8988T (cell line): ENCODE results near the gene GJA1.
"Not testable (repeated sequence)": the region's sequence is repeated elsewhere in the genome, so short reads cannot be mapped to it uniquely, and the experiment has no call there.

Experiments used
- DNase-seq: peaks from one replicate; pipeline ENCODE4 v3.0.0; 2011

GJA1 gene

DNA sequence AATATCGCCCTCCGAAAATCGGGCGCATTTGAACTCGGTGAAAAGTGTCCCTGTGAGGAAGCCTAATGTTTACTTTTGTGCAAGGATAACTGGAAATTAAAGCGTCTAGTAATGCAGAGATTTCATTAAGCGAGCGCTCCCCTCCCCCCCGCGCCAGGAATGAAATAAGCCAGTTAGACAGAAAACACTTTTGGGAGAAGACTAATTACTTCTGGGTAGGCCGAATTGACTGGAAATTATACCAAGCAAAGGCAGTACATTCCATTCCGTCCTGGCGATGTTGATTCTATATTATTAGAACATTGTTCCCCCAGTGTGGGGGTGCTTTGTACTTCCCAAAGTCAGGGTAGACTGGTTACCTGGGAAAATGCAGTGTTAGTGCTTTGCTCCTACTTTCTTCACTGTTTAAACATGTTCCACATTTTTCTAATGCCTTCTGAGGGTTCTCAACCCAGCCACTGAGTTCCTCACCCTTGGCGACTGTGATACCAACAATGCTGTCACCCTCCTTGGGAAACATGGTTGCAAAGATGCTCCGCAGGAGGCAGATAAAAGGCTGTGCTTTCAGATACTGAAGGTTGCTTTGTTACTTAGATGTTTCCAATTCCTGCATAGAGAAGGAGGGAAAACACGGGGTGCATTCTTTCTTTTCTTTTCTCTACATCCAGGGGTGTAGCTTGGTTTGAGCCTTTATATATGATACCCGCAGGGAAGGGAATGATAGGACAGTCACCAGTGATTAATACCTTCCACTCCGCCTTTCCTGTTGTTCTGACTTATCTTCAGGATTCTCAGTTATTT lies 2.6 kb downstream of the GJA1 start:
- DNase-seq: no peak

DNA sequence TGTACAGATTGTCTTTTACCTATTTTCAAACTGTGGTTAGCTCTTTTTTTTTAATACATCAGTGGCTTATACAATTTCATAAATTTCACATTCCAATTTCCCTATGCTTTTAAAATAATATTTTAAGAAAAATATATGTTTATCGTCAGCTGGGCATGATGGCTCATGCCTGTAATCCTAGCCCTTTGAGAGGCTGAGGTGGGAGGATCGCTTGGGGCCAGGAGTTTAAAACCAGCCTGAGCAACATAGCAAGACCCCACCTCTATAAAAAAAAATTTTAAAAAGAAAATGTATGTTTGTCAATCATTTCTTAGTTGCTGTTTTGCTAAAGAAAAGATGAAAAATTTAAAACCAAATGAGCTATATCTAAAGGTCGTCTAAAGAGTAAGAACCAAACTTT lies 3.4 kb downstream of the GJA1 start:
- DNase-seq: no peak

DNA sequence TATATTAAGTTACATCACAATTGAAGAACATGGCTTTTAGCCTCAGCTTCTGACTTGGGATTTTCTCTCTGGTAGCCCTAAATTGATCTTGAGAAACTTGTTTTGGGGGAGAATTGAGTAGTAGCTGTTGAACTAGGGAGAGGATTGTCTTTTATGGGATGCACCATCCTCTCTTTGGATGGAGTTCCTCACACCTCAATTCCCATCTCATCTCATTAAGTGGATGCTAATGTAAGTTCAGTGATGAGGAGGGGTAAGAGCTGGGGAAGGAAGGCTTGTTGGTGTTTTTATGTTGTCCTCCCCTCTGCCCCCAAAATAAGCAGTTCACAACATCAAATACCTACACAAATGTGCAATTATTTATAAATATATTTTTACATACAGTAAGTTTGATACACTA lies 4.0 kb downstream of the GJA1 start:
- DNase-seq: no peak

DNA sequence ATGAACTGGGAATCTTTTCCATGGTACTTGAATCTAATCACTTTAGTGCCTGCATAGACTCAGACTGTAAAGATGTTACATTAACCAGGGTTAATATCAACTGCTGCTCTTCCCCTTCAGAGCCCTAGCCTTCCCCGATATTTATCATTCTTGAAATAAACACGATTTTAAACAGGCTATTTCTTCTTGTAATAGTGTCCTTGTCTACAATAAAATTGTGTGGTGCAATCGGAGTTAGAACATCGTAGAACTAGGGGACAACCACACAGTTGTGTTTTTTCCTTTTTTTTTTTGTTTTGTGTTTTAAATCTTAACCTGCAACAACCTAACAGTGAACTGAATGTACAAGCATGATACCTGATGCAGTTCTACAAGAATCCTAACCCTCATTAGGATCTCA lies 4.5 kb downstream of the GJA1 start:
- DNase-seq: no peak

DNA sequence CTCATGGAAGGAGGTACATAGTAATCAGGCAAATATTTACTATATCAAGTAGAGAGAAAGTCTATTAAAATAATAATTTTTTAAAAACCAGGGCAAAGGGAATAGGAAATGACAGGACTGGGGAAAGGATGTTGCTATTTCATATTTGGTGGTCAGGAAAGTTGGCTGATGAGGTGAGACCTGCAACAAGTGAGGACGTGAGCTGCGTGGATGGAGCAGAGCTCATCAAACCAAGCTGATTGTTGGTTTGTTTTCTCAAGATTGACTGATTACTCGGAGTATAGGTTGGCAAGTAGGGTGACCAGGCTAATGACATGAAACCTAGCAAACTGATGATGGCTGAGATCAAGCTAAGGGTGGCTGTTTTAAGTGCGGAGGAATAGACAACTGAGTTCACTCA lies 6.0 kb downstream of the GJA1 start:
- DNase-seq: no peak

DNA sequence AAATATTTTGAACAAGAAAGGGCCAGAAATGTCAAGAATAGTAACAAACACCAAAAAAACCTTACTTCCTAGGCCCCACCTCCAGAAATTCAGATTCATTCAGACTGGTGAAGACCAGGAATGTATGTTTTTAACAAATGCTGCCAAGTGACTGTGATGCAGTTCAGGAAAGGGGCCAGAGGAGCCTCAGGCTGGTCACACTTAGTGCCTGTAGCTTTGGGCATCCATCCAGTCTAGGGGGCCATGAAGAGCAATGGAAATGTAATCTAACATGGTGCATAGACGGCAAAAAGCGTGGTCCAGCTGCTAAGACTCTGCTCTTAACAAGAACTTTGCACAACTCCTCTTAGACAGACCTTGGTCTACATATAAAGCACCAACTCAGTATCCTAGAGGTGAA lies 7.1 kb downstream of the GJA1 start:
- no peak for DNase-seq

DNA sequence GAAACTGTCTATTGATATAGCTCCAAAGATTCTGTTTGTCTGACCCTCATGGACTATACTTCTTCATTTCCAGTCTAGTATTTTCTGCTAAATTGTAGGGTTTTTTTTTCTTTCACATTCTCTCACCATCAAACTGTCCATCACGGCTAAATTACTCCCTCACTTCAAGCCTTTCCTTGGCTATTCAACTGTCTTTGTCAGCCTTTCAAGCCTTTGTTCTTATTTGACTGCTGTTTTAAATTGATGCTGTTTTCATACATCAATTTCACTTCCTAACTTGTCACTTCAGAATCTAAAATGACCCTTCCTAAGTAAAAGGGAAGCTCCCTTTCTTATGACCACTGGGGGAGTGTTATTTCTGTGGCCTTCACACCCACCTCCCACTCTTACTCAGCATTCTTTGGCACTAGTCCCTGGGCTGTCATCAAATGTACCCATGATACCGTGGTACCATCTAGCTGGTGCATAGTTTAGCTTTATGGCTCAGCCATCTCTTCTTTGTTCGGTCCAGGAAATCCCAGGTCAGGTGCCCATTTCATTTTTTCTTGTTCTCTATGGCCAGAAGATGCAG lies 8.6 kb downstream of the GJA1 start:
- DNase-seq: no peak

DNA sequence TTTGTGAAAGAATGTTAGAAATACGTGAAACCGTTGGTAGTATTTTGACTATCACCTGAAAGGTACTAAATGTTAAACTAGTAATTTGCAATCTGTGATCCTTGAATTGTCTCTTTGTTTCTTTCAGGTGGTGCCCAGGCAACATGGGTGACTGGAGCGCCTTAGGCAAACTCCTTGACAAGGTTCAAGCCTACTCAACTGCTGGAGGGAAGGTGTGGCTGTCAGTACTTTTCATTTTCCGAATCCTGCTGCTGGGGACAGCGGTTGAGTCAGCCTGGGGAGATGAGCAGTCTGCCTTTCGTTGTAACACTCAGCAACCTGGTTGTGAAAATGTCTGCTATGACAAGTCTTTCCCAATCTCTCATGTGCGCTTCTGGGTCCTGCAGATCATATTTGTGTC lies 11.3 kb downstream of the GJA1 start:
- not testable (repeated sequence) for DNase-seq

DNA sequence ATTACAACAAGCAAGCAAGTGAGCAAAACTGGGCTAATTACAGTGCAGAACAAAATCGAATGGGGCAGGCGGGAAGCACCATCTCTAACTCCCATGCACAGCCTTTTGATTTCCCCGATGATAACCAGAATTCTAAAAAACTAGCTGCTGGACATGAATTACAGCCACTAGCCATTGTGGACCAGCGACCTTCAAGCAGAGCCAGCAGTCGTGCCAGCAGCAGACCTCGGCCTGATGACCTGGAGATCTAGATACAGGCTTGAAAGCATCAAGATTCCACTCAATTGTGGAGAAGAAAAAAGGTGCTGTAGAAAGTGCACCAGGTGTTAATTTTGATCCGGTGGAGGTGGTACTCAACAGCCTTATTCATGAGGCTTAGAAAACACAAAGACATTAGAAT lies 12.3 kb downstream of the GJA1 start:
- not testable (repeated sequence) for DNase-seq

DNA sequence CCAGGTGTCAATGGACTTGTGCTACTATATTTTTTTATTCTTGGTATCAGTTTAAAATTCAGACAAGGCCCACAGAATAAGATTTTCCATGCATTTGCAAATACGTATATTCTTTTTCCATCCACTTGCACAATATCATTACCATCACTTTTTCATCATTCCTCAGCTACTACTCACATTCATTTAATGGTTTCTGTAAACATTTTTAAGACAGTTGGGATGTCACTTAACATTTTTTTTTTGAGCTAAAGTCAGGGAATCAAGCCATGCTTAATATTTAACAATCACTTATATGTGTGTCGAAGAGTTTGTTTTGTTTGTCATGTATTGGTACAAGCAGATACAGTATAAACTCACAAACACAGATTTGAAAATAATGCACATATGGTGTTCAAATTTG lies 13.1 kb downstream of the GJA1 start:
- not testable (repeated sequence) for DNase-seq

DNA sequence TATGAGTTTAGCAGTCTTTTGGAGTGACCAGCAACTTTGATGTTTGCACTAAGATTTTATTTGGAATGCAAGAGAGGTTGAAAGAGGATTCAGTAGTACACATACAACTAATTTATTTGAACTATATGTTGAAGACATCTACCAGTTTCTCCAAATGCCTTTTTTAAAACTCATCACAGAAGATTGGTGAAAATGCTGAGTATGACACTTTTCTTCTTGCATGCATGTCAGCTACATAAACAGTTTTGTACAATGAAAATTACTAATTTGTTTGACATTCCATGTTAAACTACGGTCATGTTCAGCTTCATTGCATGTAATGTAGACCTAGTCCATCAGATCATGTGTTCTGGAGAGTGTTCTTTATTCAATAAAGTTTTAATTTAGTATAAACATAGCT lies 13.9 kb downstream of the GJA1 start:
- no peak for DNase-seq

DNA sequence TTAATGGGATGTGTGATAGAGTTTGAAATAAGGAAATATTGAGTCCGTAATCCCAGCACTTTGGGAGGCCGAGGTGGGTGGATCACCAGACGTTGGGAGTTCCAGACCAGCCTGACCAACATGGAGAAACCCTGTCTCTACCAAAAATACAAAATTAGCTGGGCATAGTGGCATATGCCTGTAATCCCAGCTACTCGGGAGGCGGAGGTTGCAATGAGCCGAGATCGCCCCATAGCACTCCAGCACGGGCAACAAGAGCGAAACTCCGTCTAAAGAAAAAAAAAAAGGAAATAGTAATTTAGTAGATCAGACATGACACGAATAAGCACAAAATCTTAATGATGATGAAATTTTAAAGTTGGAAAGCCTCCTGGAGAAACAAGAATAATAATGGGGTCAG lies 14.8 kb downstream of the GJA1 start:
- no peak for DNase-seq

DNA sequence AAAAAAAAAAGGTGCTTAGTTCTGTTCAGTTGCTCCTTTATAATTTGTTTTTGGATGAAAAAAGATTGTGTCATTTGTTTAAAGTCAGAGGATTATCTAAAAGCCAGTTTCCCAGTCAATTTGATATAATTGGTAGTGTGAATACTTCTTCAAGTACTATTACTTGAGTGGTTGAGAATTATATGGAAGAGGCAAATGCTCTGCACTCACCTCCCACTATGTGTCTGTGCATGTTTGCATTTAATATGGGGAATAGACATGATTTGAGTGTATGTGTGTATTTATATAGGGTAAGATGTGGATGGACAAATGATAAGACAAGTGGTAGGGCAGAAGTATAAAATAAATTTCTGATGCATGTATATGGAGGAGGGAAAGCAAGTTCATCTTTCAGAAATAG lies 15.8 kb downstream of the GJA1 start:
- no peak for DNase-seq

DNA sequence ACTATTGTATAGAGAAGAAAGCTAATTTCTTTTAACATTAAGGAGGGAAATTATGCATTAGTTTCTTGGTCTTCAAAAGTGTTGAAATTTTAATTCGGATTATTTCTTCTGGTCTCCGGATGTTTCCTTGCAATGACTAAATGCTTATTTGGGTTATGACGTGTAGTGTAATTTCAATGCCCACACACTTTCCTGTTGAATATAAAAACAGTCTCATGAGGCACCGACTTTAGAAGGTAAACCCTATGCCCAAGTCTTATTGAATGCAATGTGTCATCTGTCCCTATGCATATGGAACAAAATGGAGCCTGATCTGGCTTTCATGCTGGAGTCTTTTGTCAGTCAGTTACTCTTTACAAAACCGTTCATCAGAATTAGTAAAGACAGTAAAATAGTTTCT lies 17.7 kb downstream of the GJA1 start:
- no peak for DNase-seq

DNA sequence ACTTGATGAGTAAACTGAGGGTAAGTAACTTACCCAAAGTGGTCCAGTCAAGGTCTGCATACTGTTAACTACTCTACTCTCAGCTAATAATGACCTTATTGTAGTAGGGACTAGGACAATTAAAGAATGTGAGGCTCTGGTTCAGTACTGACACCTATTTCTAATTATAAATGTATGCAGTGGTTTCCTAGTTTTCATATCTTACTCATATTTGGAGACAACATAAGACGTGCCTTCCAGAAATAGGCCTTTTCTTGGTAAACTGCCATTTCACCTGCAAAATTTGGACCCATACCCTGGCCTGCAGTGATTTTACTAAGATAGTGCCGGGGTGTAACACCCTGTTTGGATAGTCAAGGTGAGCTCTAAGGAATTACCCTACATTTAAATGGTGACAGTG lies 24.7 kb downstream of the GJA1 start:
- DNase-seq: no peak

DNA sequence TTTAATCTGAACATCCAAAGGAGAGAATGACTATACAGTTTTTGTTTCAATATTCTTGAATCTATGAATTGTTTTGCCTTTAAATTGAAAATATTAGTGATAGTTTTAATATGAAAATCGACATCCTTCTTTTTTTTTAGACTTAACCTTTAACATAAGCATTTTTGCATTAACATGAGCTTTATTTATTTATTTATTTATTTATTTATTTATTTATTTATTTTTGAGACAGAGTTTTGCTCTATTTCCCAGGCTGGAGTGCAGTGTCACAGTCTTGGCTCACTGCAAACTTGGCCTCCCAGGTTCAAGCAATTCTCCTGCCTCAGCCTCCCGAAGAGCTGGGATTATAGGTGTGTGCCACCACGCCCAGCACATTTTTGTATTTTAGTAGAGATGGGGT lies 27.6 kb downstream of the GJA1 start:
- DNase-seq: no peak

DNA sequence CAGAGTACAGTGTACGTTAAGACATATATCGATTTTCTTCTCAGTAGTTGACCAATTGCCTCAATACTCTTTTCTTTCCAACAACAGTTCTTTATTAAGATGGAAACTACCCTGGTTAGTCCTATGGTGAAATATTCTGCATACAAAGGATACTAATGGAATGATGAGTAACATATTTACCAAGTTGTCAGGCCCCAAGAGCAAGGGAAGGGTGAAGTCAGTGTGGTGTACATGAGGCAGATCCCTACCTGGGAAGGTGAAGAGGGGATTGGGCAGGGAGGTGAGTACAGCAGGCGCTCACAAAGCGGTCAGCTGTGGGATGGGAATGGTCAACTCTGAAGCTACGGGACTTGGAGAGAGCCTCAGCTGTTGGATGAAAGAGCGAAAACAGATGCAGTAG lies 29.7 kb downstream of the GJA1 start:
- no peak for DNase-seq

DNA sequence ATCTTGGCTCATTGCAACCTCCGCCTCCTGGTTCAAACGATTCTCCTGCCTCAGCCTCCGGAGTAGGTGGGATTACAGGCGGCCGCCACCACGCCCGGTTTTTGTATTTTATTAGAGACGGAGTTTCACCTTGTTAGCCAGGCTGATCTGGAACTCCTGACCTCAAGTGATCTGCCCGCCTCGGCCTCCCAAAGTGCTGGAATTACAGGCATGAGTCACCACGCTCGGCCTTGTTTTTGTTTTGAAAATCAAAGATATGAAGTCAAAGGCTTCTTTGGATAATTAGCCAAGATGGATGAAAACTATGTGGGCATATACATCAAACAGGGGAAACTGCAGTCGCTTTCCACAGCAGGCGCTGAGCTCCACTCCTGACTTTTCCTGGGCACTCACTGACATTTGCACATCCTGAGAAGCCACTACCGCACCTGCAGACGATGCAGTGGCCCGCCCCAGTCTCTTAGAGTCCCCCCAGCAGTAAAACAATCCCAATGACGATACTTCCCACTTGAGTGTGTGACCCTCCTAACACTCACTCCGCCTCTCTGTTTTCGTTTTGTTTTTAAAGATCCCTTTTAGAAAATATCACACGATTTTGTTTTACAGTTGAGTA lies 44.1 kb downstream of the GJA1 start:
- no peak for DNase-seq

DNA sequence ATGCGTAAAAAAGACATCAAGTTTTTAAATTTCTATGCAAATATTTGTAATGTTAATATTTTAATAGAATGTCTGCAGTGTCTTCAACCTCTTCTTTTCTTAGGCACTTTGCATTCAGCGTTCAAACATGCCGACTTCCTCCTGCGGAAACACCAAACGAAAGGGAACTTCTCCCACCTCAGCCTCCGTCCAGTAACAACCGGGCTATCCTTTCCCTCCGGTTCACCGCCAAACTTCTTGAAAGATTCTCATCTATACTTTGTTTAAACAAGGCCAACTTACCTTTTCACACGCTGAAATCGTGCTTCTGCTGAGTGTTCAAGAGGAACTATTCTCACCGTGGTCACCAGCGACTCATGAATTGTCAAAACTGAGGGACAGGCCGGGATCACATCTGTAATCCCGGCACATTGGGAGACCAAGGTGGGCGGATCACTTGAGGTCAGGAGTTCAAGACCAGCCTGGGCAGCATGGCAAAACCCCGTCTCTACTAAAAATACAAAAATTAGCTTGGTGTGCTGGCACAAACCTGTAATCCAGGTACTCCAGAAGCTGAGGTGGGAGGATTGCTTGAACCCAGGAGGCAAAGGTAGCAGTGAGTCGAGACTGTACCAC lies 44.8 kb downstream of the GJA1 start:
- no peak for DNase-seq

DNA sequence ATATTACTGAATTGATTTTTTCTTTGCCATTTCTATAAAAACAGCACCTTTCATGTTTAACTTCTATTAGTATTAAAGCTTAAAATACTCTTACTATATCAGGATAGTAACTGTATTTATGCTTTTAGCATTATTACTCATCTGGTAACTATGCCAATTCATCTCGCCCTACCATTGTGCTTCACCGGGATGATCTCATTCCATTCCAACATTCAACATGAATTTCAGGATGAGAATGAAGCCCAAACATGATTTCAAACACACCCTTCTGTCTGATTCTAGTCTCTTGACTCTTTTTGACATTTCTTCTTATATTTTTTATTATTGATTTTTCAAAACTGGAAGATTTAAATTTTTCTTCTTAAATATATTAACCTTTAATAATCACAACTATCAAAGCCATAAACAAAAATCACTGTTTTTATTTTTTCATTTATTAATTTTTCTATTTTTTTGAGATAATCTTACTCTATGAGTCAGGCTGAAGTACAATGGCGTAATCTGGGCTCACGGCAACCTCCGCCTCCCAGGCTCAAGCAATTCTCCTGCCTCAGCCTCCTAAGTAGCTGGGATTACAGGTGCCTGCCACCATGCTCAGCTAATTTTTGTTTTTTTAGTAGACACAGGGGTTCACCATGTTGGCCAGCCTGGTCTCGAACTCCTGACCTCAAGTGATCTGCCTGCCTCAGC lies 46.7 kb downstream of the GJA1 start:
- peak; percentile 17 for DNase-seq

DNA sequence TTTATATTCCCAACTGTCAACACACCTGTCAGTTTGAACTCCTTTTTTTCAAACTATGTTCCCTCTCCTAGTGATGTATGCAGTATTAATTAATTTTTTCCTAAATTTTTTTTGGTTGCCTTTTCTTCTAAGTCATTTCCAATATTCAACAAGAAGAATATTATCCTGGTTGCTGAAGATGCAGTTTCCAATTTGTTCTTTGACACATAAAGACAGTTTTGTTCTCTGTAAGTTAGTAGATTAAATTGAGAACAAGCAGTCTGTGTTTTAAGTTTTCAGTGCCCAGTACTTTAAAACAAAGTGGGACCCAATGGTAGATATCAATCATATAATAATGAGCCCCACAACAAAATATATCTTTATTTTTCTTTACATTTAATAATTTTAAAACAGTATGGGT lies 47.3 kb downstream of the GJA1 start:
- DNase-seq: no peak

DNA sequence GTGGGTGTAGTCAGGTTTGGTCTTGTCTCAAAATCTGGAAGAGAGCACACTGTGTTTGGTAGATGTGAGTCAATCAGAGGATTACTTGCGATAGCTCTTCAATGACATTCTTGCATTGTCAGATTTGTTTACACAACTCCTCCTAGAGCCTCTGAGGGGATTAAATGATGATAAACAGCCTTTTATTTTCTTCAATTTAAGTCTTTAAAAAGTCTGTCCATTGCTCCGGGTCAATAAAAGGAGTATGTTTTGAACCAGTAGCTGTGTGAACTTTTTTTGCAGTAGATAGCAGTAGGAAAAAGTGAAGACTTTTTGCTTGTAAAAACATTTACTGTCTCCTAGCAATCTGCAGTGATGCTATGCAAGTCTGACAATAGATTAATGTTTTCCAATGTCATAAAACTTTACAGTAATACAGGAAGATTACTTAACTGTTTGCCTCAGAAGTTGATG lies 49.9 kb downstream of the GJA1 start:
- no peak for DNase-seq

DNA sequence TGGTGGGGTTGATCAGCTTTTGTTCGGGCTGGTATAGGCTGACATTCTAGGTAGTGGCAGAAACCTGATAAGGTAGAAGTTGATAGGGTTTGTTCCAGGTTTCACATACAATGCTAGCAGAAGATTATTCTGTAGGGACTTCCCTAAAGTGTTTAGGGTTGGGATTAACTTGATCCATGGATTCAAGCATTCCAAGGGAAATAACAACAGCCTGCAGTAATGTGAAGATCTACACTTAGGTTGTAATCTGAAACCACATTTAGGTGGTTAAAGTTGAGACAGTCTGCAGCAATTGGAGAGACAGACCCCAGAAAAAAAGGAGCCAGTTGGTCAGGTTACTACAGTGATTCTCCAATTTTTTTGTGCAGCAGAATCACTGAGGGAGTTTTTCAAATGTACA lies 56.1 kb downstream of the GJA1 start:
- no peak for DNase-seq

DNA sequence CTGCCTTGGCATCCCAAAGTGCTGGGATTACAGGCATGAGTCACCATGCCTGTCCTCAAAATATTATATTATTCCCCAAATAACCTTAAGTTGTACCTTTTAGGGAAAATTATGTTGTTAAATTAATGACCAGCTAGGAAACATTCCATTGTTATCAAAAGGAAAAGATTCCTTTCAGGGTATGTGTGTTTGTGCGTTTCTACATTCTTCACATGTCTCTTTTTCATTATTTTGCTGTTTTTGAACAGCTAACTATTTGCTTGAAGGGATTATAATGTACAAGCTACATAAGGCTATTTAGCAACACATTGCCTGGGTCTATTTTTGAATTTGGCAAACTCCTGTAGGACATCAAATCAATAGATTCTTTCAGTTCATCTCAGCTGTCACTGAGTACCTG lies 57.1 kb downstream of the GJA1 start:
- DNase-seq: no peak
